Fibroblast of the conjunctiva (primary cell): ENCODE measurements around the gene FNDC11.

Experiments
- DNase-seq: peaks from one replicate; pipeline ENCODE4 v3.0.0-alpha.2; 2010; ENCODE audit warnings: low read depth

The FNDC11 gene

DNA sequence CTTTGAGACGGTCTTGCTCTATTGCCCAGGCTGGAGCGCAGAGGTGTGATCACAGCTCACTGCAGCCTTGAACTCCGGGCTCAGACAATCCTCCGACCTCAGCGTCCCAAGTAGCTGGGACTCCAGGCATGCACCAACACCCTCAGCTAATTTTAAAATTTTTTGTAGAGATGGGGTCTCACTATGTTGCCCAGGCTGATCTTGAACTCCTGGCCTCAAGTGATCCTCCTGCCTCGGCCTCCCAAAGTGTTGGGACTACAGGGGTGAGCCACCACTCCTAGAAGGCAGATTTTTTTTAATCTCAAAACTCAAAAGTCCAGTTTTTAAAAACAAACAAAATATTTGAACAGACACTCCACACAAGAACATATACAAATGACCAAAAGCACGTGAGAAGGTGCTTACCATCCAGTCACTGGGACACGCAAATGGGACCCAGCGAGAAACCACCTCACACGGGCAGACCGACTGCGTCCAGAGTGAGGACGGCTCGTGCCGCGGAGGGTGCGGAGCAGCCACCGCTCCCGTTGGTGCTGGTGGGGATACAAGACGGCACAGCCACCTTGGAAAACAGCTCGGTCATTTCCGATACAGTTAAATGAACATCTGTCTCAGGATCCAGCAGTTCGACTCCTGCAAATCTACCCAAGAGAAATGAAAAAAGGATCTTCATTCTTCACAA, 28.6 kb downstream of the FNDC11 start:
- DNase-seq: no peak

DNA sequence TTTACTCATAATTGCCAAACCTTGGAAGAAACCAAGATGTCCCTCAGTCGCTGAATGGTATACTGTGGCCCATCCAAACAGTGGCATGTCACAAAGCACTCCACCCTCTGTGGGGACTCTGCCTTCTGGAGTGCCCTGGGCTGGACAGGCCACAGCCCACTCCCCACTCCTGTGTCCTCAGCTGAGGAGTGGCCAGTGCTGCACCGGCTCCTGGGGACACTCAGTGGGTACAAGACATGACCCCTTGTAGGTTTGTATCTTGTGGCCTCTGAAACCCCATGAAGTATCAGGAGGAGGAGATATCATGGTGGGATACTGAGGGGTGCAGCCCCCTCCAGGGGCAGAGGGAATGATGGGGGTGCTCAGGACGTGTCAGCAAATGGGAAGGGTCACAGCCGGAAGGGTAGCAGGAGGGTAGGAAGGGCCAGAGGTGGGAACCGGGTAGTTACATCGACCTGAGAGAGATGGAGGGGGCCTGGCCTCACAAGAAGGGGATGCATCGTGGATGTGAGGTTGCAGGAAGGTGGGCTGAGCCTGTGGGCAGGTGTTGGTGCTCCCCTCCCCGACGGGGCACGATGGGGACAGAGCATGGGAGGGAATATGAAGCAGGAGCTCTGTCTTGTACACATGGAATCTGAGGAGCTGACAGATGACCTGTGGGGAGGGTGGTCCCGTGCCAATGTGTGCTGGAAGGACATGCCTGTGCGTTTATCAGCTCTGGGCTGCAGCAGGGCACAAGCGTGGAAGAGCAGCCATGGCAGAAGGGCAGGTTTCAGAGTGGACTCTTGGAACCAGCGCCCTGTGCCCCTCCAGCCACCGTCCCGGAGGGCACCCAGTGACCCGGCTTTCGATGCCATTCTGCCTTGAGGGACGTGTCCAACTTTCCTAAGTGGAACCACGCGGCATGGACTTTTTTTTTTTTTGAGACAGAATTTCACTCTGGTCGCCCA, 31.9 kb downstream of the FNDC11 start:
- no peak for DNase-seq

DNA sequence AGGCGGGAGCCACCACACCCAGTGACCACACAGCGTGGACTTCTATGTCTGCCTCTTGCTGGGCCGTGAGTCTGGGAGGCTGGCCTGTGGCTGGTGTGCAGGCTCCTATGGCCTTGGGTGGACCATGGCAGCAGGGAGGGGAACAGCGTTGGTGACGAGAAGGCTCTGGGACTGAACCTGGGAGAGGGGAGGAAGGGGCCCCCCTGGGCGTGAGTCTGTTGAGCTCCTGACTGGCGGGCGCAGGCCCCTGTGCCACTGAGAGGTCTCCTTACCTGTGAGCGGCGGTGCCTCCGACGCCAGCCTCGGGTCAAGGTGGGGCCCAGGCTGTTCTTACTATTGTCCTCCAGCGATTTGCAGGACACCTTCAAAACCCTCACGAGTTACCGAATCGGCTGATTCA, 32.8 kb downstream of the FNDC11 start:
- DNase-seq: no peak

DNA sequence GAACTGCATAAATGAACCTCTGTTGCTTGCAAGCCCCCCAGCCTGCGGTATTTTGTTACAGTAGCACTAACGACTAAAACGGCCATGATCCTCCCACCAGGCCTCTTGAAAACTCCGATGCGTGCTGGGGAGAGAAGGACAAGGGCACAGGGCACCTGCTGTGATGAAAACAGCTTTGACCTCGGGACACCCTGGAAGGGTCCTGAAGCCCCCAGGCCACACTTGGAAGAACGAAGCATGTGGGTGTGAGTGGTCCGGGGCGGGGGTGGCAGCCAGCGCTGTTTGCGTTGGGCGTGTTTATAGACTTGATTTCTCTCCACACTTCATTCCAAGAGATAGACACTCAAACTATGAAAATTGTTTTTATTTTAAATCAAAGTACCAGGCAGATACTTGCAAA, 33.3 kb downstream of the FNDC11 start:
- no peak for DNase-seq

DNA sequence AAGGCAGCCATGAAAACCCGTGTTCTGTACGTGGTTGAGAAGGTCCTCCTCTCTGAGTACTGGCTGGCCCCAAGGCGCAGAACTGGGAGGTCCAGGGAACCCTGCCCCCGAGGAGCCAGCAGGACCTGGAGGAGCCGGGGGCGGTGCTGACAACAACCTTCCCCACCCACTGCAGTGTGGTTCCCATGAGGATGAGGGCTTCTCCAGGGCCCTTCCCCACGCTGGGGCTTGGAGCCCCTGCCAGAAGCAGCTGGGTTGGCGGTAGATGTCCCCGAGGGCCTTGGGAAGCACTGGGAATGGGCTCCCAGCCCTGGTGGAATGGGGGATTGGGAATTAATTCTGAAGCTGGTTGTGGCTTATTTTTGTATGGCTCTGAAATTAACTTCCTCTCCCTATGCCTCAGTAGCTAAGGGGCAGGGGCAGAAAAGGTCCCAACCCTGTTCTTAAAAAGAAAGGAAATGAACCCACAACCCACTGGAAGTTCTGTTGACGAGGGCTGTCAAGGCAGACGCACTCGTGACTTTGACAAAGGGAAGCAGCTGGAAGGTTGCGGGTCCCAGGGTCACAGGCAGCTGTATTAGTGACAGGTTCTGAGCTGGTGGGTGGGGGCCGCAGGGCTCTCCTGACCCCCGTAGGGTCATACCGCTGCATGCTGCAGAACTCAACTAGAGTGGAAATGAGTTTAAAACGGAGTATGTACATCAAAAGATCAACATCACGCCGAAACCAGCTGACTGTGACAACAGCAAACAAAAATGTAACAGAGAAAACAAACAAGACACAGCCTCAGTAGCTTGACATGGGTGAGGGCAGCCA, 34.0 kb downstream of the FNDC11 start:
- no peak for DNase-seq

DNA sequence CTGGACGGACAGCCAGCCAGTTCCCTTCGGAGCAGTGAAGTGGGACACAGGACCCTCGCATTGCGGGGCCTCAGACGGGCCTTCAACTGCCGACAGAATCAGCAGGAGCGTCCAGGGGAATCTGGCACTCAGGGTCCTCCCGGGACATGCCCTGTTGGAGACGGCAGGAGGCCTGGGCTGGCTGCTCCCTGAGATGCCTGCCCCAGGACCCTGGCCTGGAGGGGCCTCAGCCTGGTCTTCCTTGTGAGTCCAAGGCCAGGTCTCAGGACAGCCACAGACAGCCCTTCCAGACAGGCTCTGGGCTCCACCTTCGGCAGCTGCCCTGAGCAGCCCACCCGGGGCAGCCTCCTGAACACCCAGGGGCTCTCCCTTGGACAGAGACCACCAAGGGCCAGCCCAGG, 34.7 kb downstream of the FNDC11 start:
- no peak for DNase-seq

DNA sequence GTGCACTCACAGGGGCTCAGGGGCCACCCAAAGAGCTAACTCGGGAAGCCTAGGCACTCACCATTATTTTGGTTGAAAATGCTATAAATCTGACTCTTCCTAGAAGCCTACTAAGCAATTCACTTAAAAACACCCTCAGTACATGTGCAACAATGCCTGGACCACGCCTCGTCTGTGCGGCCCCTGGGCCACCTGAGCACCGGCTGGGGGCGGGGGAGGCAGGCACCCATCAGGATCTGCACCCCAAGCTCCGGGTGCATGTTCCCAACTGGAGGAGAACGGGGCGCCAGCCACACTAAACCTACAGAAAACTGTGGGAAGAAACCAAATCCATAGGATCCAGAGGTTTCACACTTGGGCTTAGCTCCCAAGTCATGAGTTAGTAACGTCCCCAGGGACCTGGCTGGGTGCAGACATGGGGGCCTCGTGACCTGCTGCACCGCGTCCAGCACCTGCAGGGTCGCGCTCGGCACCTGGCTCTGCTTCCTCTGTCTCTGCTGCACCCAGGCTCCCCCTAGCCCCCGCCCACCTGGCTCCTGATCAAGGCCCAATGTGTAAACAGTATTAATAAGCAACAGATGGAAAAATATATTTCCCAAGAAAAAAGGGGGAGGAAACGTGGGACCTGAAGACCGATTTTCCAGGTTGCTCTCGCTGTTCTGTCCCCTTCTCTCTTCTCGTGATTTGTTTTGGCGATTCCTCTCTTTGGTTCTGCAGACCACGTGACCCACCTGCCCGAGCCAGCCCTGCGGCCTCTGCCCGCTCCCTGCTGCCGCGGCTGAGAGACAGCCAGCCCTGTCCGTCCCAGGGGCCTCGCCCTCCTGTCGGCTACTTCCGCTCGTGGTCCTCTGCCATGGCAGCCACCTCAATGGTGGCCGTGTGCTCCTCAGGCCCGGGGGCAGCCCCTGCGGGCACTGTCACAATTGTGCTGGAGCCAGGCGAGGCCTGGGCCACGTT, 35.6 kb downstream of the FNDC11 start:
- DNase-seq: peak; percentile 20

DNA sequence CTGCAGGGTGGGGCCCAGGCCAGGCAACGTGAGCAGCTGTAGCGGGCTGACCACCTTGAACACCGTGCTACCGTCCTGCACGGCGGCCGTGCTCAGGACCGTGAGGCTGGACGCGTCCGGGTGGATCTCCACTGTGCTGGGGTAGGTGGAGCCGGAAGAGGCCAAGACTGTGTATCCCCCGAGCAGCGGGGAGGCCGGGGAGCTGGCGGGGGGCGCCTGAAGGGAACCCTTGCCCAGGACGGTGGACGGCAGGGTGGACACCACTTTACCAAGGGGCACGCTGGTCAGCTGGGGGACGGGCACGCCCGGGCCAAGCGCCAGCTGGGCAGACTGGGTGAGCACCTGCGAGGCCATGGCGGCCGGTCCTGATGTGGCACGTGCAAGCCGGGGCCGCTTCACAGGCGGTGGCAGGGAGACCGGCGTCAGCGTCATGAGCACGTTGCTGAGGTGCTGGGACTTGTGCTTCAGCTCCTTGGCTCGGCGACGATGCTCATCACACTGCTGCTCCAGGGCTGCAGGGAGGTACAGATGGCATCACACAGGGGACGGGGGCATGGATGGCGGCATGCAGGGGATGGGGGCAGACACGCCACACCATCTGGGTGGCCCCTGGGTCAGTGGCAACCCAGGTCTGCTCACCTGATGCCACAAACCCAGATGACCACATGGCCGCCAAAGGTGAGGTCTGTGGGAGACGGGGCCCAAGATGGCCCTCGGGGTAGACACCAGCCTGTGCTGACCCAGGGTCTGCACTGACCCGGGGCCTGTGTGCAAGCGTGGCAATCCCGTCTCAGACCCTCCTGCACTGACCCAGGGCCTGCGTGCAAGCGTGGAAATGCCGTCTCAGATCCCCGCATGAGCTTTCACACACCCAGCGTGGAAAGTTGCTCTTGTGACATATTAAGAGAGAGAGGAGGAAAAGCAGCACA, 36.5 kb downstream of the FNDC11 start:
- no peak for DNase-seq

DNA sequence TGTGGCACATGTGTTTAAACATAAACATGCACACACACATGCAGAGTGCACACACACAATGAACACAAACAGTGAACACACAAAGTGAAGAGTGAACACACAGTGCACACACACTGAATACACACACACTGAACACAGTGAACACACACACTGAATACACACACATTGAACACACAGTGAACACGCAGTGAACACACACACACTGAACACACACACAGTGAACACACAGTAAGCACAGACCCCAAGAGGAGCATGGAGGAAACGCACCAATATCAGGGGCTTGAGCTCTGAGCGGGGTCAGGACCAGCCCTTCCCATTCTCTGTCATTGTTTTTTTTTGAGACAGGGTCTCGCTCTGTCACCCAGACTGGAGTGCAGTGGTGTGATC, 37.2 kb downstream of the FNDC11 start:
- no peak for DNase-seq

DNA sequence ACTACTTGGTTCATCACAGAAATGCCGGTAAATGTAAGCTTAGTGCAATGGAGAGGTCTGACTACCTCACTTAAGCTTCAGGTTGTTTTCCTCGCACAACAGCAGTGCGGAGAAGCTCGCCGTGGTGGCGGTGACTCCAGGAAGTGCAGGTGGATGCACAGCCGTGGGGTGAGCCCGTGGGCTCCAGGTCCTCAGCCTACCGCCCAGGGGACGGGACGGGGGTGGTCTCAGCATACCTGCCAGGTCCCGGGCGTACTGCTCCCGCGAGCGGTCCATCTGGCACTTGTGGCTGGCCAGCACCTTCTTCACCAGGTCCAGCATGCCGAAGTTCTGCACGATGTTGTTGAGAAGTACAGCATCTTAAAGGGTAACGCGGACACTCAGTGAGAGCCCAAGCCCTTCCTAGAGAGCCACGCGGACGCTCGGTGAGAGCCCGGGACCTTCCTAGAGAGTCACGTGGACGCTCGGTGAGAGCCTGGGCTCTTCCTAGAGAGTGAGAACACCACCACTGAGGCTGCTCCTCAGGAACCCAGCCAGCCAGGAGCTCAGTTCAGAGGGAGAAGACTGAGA, 37.9 kb downstream of the FNDC11 start:
- no peak for DNase-seq

DNA sequence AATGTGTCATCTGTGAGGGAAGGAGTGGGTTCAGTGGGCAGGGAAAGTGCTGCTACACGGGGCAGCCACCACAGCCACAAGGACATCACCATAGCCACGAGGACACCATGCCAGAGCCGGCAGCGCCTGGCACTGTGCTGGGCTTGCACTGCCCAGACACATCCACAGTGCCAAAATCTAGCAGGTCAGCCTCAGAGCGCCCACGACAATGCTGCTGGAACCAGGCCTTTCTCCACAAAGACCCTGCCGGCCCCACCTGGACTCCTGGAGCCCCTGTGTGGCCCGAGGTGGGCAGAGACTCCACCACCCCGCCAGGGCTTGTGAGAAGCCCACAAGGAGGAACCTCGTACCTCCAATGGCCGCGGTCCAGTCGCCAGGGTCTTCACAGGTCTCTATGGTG, 38.7 kb downstream of the FNDC11 start:
- DNase-seq: no peak

DNA sequence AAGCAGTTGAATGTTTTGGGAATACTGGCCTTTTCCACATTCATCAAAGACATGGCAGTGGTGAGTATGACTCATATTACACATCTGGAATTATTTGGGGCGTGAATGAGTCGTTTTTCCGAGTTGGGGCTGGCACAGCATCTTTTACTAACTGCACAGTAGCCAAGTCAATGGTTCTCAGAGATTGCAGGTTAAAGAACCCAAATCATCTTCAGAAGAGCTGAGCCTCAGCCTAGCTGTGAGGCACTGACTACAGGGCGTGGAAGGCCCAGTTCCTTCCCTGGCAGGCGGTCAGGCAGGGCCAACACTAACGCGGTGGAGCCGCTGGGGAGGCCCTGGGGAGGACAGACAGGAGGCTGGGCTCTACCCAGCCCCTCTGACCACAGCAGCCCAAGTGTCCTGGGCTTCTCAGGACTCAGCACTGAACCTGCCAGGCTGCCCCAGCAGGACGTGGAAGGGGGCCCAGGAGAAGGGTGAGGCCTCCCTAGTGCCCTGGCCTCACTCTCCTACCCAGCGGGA, 40.1 kb downstream of the FNDC11 start:
- DNase-seq: peak; percentile 35

DNA sequence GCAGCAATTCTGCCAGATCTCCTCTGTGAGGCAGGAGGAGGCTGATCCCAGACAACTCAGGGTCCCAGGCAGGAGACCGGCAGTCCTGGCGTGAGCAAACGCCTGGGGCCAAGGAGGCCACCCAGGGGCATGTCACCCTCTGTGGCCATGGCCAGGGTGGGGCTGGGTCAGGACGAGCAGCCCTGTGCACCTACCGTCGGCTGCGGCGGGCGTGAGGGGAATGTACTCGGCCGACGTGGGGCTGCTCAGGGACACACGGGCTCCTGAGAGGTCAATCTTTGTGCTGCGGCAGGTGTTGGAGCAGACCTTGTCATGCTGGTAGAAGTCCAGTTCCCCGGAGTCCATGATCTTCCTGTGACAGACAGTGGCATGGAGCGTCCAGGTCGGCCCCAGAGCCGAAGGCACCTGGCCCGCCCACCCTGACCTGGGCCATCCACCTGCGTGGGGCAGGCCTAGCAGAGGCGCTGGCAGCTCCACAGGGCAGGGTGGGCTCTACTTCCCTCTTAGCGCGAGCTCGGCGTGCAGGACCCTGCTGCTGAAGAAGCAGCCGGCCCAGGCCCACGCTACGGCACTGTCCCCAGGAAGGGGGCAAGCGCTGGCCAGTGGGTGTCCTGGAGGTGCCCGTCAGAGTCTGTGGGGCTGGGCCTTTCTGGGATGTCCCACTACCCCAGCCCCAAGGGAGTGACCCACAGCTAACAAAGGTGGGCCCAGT, 41.6 kb downstream of the FNDC11 start:
- no peak for DNase-seq

DNA sequence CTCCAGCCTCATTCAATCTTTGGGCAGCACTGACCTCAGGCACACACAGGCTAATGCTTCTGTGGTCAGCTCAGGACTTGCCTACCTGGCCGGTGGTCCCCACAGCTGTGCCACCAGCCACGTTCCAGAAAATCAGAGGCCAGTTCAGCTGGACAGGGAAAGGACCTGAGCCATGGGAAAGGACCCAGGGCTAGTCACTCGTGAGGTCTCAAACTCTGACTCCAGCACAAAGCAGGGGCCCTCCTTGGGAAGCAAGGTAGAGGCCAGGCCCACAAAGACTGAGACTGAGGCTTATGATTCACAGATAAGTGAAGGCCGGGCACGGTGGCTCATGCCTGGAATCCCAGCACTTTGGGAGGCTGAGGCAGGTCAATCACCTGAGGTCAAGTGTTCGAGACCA, 42.5 kb downstream of the FNDC11 start:
- DNase-seq: no peak

DNA sequence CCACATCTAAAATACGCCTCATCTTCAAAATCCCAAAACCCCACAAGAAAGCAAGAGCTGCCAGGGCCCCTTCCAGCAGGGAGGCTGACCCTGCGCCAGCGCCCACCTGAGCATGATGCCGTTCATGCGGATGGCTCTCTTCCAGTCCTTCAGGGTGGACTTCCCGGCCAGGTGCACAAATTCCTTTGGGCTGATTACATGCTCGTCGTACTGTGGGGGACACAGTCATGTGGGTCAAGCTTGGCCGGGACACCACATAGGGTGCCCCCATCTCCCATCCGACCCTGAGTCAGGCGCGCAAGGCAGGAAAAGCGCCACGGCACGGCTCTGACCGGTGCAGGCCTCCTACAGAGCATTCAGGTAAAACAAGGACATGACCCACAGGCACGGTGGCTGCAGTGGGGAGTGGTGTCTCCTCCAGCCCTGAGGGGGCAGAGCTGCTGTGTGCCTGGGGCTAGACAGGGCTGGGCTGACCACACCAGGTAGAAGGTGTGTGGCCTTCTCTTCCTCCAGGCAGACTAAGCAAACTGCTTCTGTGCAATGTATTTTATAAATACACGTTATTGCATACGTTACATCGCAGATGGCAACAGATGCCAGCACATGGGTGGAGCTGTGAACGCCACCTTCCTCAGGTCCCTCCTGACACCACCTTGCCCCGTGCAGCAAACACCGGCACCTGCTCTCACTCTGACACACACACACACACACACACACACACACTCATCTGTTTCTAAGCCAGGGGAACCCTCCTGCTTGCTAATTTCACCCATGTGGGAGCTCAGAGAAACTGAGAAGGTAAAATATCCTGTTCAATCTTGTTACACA, 43.9 kb downstream of the FNDC11 start:
- no peak for DNase-seq

DNA sequence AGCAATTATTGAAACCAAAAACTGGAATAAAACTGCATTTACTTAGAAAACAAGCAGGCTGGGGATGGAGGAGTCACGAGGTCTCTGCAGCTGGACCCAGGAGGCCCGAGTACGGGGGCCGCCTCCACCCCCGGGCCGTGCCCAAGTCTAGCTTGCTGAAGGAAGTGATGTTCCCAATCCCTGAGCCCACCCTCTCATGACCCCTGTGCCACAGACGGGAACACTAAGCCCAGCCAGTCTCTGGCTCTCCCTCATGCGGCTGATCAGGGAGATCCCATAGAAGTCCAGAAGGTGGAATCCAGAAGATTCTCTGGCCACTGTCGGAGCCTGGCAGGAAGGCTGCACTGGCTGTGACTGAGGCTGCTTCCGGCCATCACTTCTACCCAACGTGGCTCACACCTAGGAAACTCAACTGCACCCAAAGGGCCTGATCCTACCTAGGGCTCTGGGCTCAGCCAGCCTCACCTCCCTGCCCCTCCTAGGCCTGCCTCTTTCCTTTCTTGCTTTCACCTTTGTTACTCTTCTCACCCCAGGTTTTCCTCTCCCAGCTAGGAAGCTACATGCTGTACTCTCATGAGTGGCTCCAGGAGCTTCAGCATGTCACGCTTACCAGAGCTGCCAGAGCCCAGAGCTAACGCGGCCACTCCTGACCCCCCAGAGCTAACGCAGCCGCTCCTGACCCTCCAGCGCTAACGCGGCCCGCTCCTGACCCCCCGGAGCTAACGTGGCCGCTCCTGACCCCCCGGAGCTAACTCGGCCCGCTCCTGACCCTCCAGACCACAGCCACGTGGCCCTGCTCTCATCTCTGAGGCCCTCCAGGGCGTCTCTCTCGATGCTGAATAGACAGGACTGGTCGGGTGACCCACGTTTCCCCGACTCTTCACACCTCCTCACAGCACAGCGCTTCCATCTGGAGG, 44.8 kb downstream of the FNDC11 start:
- no peak for DNase-seq
